ENCODE measurements around the gene TMEM179B.

DNA sequence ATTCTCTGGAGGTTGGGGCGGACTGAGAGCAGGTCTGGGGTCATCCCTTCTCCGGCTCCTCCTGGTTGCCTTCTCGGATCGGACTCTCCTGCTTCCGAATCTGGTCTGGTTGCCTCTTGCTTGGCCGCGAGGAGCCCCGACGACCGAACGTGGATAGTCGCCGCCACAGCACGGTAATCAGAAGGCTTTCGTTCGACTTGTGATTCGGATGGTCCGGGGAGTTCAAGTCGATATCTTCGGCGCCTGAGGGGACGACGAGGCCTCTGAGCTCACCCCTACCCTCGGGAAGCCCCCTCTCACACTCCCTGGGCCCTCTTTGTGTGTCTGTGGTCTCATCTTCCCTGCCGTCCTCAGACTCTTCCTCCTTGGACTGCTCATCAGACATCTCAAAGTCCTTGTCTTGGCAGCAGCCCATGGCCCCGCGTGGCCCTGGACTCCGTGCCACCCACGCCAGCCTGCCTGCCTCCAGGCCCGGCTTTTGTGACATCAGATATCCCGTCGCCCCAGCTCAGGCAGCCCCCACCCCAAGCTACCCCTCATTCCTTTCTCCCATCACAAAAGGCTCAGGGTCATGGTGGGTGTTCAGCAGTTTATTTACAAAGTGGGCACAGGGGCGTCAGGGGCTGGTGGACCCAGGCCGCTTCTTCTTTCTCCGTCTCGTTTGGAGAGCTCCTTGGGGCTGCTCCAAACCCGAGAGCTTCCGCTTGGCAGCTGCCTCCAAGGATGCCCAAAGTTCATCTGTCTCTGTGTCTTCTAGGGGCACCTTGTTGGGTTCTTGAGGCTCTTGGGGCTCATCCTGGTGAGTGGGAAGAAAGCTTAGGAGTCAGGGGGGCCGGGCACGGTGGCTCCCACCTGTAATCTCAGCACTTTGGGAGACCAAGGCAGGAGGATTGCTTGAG, 45.4 kb downstream of the TMEM179B start, which contains the start of gene TEX54:
- TF ChIP-seq, protein P1, sequence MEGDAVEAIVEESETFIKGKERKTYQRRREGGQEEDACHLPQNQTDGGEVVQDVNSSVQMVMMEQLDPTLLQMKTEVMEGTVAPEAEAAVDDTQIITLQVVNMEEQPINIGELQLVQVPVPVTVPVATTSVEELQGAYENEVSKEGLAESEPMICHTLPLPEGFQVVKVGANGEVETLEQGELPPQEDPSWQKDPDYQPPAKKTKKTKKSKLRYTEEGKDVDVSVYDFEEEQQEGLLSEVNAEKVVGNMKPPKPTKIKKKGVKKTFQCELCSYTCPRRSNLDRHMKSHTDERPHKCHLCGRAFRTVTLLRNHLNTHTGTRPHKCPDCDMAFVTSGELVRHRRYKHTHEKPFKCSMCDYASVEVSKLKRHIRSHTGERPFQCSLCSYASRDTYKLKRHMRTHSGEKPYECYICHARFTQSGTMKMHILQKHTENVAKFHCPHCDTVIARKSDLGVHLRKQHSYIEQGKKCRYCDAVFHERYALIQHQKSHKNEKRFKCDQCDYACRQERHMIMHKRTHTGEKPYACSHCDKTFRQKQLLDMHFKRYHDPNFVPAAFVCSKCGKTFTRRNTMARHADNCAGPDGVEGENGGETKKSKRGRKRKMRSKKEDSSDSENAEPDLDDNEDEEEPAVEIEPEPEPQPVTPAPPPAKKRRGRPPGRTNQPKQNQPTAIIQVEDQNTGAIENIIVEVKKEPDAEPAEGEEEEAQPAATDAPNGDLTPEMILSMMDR (IDR thresholded peaks at IDR 0.05) = no peak
- TF ChIP-seq POLR2A (IDR thresholded peaks at IDR 0.05) = no peak

All from lower leg skin (tissue), 3 donors.